Gastrocnemius medialis (tissue), 4 donors: ENCODE measurements around the gene STARD7.

Experiments used
- CTCF ChIP-seq, 5 experiments: fragments of 450-650 bp in 3 of 5; fragments of 200-600 bp in 2 of 5; sonication (generic) in 2 of 5; IDR thresholded peaks in 4 of 5; conservative IDR thresholded peaks in 1 of 5; 1 replicate in 4 of 5; 2 replicates in 1 of 5; pipeline ENCODE4 v1.5.1; 2016 to 2019; ENCODE audit warnings: antibody characterized with exemption in 5 of 5, mild to moderate bottlenecking in 3 of 5, moderate library complexity in 3 of 5
- POLR2A ChIP-seq, 2 donors: fragments of 450-650 bp; IDR thresholded peaks; one replicate each; pipeline ENCODE4 v1.6.1; 2017; ENCODE audit warnings: antibody characterized with exemption in 2 of 2, mild to moderate bottlenecking in 2 of 2, moderate library complexity in 2 of 2

GRCh38 chr2:96218508-96219131 lies 10.0 kb upstream of the STARD7 start:
- TF ChIP-seq CTCF (IDR thresholded peaks at IDR 0.05 in 4 of 5, conservative IDR thresholded peaks at IDR 0.05 in 1 of 5): no peak
- TF ChIP-seq POLR2A (IDR thresholded peaks at IDR 0.05): no peak
